ENCODE data around the gene PDE4D. TPM values are rescaled to one million over a fixed set of nuclear protein-coding genes. Genes with fewer than 3 reads are reported as not detected.

Gene PDE4D
- total and polyA plus RNA-seq, 2 donors (not counting 1 experiment from before 2014, with no cell fraction given) = 14.9 to 171 TPM

- no CpG with 5 or more reads among the region's 1 CpG for WGBS (ENCODE audit: insufficient coverage)
- intact Hi-C loops (cut with micrococcal nuclease) = no loop called here
- H3K9me3 Mint-ChIP-seq (ENCODE audit: insufficient read depth) = peaks cover 4% of the 10 kb centered on the region
- DNase-seq (no peak), ATAC-seq (ENCODE audit: low read depth) (no peak)
- Histone ChIP-seq H4K20me1 (ENCODE audit: control insufficient read depth, insufficient read depth, low read length, poor library complexity, severe bottlenecking) (no peaks in the 10 kb centered on the region), H3K4me1 (ENCODE audit: control insufficient read depth in 2 of 2, insufficient read depth in 2 of 2, low read length in 2 of 2) (no peaks in the 10 kb centered on the region), H3K9me3 (ENCODE audit: control extremely low read depth in 1 of 3, control insufficient read depth in 2 of 3, insufficient read depth in 1 of 3, low read length in 2 of 3) (peaks cover 0 to 26% (median 18%) of the 10 kb centered on the region in 3 donors), H3K4me3 (ENCODE audit: control extremely low read depth in 1 of 5, extremely low read depth in 1 of 5, insufficient read depth in 1 of 5, low read depth in 2 of 5, low read length in 4 of 5) (no peak overlapping the region), H3K4me2 (replicated peaks; ENCODE audit: low read depth, low read length, poor library complexity, severe bottlenecking) (no peak overlapping the region), H3K36me3 (replicated peaks in 1 of 2; ENCODE audit: control extremely low read depth in 1 of 2, control insufficient read depth in 1 of 2, extremely low read depth in 1 of 2, insufficient read depth in 2 of 2, low read length in 1 of 2) (no peaks in the 10 kb centered on the region), H3K9ac (ENCODE audit: low read length) (no peak overlapping the region), H3K79me2 (ENCODE audit: control insufficient read depth, insufficient read depth, low read length) (no peaks in the 10 kb centered on the region), H3K27ac (ENCODE audit: low read length in 2 of 2) (no peak overlapping the region), H3K27me3 (replicated peaks in 1 of 4; ENCODE audit: control extremely low read depth in 1 of 4, control insufficient read depth in 3 of 4, insufficient read depth in 4 of 4, low read length in 3 of 4) (no peaks in the 10 kb centered on the region), H2AFZ (ENCODE audit: insufficient read depth, low read depth, low read length, poor library complexity, severe bottlenecking) (no peak overlapping the region)
- CTCF ChIA-PET = interaction anchor here (1.2 kb wide), 1 partner anchor 13 kb away, joined by 4 read pairs; no protein-coding TSS in a partner anchor
- no peaks in the 10 kb centered on the region for H3K4me1 Mint-ChIP-seq
- H3K27me3 Mint-ChIP-seq = no peaks in the 10 kb centered on the region
- TF ChIP-seq EZH2 (IDR thresholded peaks at IDR 0.05; ENCODE audit: borderline replicate concordance, insufficient read depth, low read depth, low read length, poor library complexity, severe bottlenecking) (no peak), CTCF (IDR thresholded peaks at IDR 0.05) (no peak)
- no peak overlapping the region for H3K4me3 Mint-ChIP-seq
- no peak overlapping the region for H3K27ac Mint-ChIP-seq
- POLR2A ChIA-PET = no interaction called here
Observed at GRCh38 chr5:59711310-59711709, 182.2 kb downstream of the PDE4D start.

- no peak overlapping the region for H3K27ac Mint-ChIP-seq
- H3K4me2 ChIP-seq (replicated peaks; ENCODE audit: low read depth, low read length, poor library complexity, severe bottlenecking) = no peak overlapping the region
- no peak overlapping the region for H3K4me3 ChIP-seq (ENCODE audit: control extremely low read depth in 1 of 5, extremely low read depth in 1 of 5, insufficient read depth in 1 of 5, low read depth in 2 of 5, low read length in 4 of 5)
- H3K9me3 Mint-ChIP-seq (ENCODE audit: insufficient read depth) = peaks cover 4% of the 10 kb centered on the region
- TF ChIP-seq EZH2 (IDR thresholded peaks at IDR 0.05; ENCODE audit: borderline replicate concordance, insufficient read depth, low read depth, low read length, poor library complexity, severe bottlenecking) (no peak), CTCF (IDR thresholded peaks at IDR 0.05) (no peak)
- ChIA-PET POLR2A (no interaction called here), CTCF (no interaction called here)
- H3K4me1 ChIP-seq (ENCODE audit: control insufficient read depth in 2 of 2, insufficient read depth in 2 of 2, low read length in 2 of 2) = no peaks in the 10 kb centered on the region
- H3K9me3 ChIP-seq (ENCODE audit: control extremely low read depth in 1 of 3, control insufficient read depth in 2 of 3, insufficient read depth in 1 of 3, low read length in 2 of 3) = peaks cover 0 to 18% (median 18%) of the 10 kb centered on the region in 3 donors
- H3K79me2 ChIP-seq (ENCODE audit: control insufficient read depth, insufficient read depth, low read length) = no peaks in the 10 kb centered on the region
- H4K20me1 ChIP-seq (ENCODE audit: control insufficient read depth, insufficient read depth, low read length, poor library complexity, severe bottlenecking) = no peaks in the 10 kb centered on the region
- no peak overlapping the region for H3K27ac ChIP-seq (ENCODE audit: low read length in 2 of 2)
- H3K4me3 Mint-ChIP-seq = no peak overlapping the region
- no CpG with 5 or more reads among the region's 2 CpGs for WGBS (ENCODE audit: insufficient coverage)
- H3K27me3 ChIP-seq (replicated peaks in 1 of 4; ENCODE audit: control extremely low read depth in 1 of 4, control insufficient read depth in 3 of 4, insufficient read depth in 4 of 4, low read length in 3 of 4) = no peaks in the 10 kb centered on the region
- intact Hi-C loops (cut with micrococcal nuclease) = no loop called here
- no peaks in the 10 kb centered on the region for H3K36me3 ChIP-seq (replicated peaks in 1 of 2; ENCODE audit: control extremely low read depth in 1 of 2, control insufficient read depth in 1 of 2, extremely low read depth in 1 of 2, insufficient read depth in 2 of 2, low read length in 1 of 2)
- no peak for DNase-seq
- no peaks in the 10 kb centered on the region for H3K27me3 Mint-ChIP-seq
- no peak overlapping the region for H2AFZ ChIP-seq (ENCODE audit: insufficient read depth, low read depth, low read length, poor library complexity, severe bottlenecking)
- no peak for ATAC-seq (ENCODE audit: low read depth)
- H3K4me1 Mint-ChIP-seq = no peaks in the 10 kb centered on the region
- H3K9ac ChIP-seq (ENCODE audit: low read length) = no peak overlapping the region
Observed at GRCh38 chr5:59709846-59710245, 183.7 kb downstream of the PDE4D start.
